ENCODE data around the gene MEAF6.
"Not testable (repeated sequence)": the region's sequence is repeated elsewhere in the genome, so short reads cannot be mapped to it uniquely, and the experiment has no call there.

The MEAF6 gene

GRCh38 chr1:37529888-37530287 is 15.3 kb upstream of the MEAF6 start:
- not testable (repeated sequence) for H2BK15ac ChIP-seq (ENCODE audit: low read length); H2AFZ ChIP-seq (ENCODE audit: low read length); H4K8ac ChIP-seq (ENCODE audit: low read depth, low read length); H3K4me3 ChIP-seq (ENCODE audit: low read length in 2 of 2); H3K23ac ChIP-seq (ENCODE audit: low read depth, low read length, poor library complexity); H2BK12ac ChIP-seq (ENCODE audit: low read length); H3K27me3 ChIP-seq (ENCODE audit: control insufficient read depth in 3 of 3, insufficient read depth in 3 of 3, low read depth in 1 of 3, low read length in 3 of 3); H3K4ac ChIP-seq (ENCODE audit: low read length); H3K27ac ChIP-seq (replicated peaks; ENCODE audit: low read length); H3K4me2 ChIP-seq (ENCODE audit: insufficient read depth, low read length, poor library complexity, severe bottlenecking); H2AK5ac ChIP-seq (ENCODE audit: low read depth, low read length); H3K4me1 ChIP-seq (ENCODE audit: control insufficient read depth in 2 of 2, insufficient read depth in 1 of 2, low read depth in 1 of 2, low read length in 2 of 2); H4K91ac ChIP-seq (ENCODE audit: low read depth, low read length, poor library complexity); H3K9me3 ChIP-seq (replicated peaks in 1 of 2; ENCODE audit: control insufficient read depth in 2 of 2, insufficient read depth in 1 of 2, low read depth in 1 of 2, low read length in 2 of 2); H3K14ac ChIP-seq (ENCODE audit: low read length); DNase-seq (ENCODE audit: low spot score); H3K18ac ChIP-seq (ENCODE audit: low read length); H2BK5ac ChIP-seq (ENCODE audit: low read length); H2BK120ac ChIP-seq (ENCODE audit: low read depth, low read length); H3K36me3 ChIP-seq (replicated peaks in 1 of 2; ENCODE audit: control insufficient read depth in 2 of 2, insufficient read depth in 2 of 2, low read length in 2 of 2); H3K79me1 ChIP-seq (ENCODE audit: low read depth, low read length); H3K9ac ChIP-seq (ENCODE audit: low read depth, low read length, poor library complexity)
- no CpG with 5 or more reads among the region's 1 CpG for WGBS, 2 donors (ENCODE audit: extremely low coverage in 2 of 2, insufficient read length in 2 of 2, insufficient replicate concordance in 1 of 2)

- no peak overlapping the region for H3K27ac ChIP-seq (replicated peaks; ENCODE audit: low read length)
- H3K4ac ChIP-seq (ENCODE audit: low read length): no peak overlapping the region
- no peak overlapping the region for H2AFZ ChIP-seq (ENCODE audit: low read length)
- H2BK120ac ChIP-seq (ENCODE audit: low read depth, low read length): no peak overlapping the region
- H3K9me3 ChIP-seq (replicated peaks in 1 of 2; ENCODE audit: control insufficient read depth in 2 of 2, insufficient read depth in 1 of 2, low read depth in 1 of 2, low read length in 2 of 2): no peaks in the 10 kb centered on the region
- no peak for DNase-seq (ENCODE audit: low spot score)
- H3K9ac ChIP-seq (ENCODE audit: low read depth, low read length, poor library complexity): no peak overlapping the region
- H3K79me1 ChIP-seq (ENCODE audit: low read depth, low read length): no peaks in the 10 kb centered on the region
- H3K4me1 ChIP-seq (ENCODE audit: control insufficient read depth in 2 of 2, insufficient read depth in 1 of 2, low read depth in 1 of 2, low read length in 2 of 2): peaks cover 5 to 6% of the 10 kb centered on the region in 2 donors
- no peak overlapping the region for H4K8ac ChIP-seq (ENCODE audit: low read depth, low read length)
- H2AK5ac ChIP-seq (ENCODE audit: low read depth, low read length): no peak overlapping the region
- no peak overlapping the region for H3K4me2 ChIP-seq (ENCODE audit: insufficient read depth, low read length, poor library complexity, severe bottlenecking)
- no peak overlapping the region for H4K91ac ChIP-seq (ENCODE audit: low read depth, low read length, poor library complexity)
- no peak overlapping the region for H3K18ac ChIP-seq (ENCODE audit: low read length)
- no peak overlapping the region for H2BK12ac ChIP-seq (ENCODE audit: low read length)
- H3K23ac ChIP-seq (ENCODE audit: low read depth, low read length, poor library complexity): no peak overlapping the region
- no peak overlapping the region for H3K14ac ChIP-seq (ENCODE audit: low read length)
- H2BK5ac ChIP-seq (ENCODE audit: low read length): no peak overlapping the region
- H3K36me3 ChIP-seq (replicated peaks in 1 of 2; ENCODE audit: control insufficient read depth in 2 of 2, insufficient read depth in 2 of 2, low read length in 2 of 2): no peaks in the 10 kb centered on the region
- H2BK15ac ChIP-seq (ENCODE audit: low read length): no peak overlapping the region
- H3K4me3 ChIP-seq (ENCODE audit: low read length in 2 of 2): no peak overlapping the region
- H3K27me3 ChIP-seq (ENCODE audit: control insufficient read depth in 3 of 3, insufficient read depth in 3 of 3, low read depth in 1 of 3, low read length in 3 of 3): peaks cover 0 to 2% (median 0%) of the 10 kb centered on the region in 3 experiments
Measured at GRCh38 chr1:37519613-37520012, 5.0 kb upstream of the MEAF6 start.

GRCh38 chr1:37518929-37519328 is 4.4 kb upstream of the MEAF6 start:
- H3K14ac ChIP-seq (ENCODE audit: low read length); H3K23ac ChIP-seq (ENCODE audit: low read depth, low read length, poor library complexity); H3K27me3 ChIP-seq (ENCODE audit: control insufficient read depth in 3 of 3, insufficient read depth in 3 of 3, low read depth in 1 of 3, low read length in 3 of 3); H3K4me3 ChIP-seq (ENCODE audit: low read length in 2 of 2); H3K18ac ChIP-seq (ENCODE audit: low read length); H2BK120ac ChIP-seq (ENCODE audit: low read depth, low read length); H3K79me1 ChIP-seq (ENCODE audit: low read depth, low read length); H3K4me2 ChIP-seq (ENCODE audit: insufficient read depth, low read length, poor library complexity, severe bottlenecking); H3K4ac ChIP-seq (ENCODE audit: low read length); H3K36me3 ChIP-seq (replicated peaks in 1 of 2; ENCODE audit: control insufficient read depth in 2 of 2, insufficient read depth in 2 of 2, low read length in 2 of 2); H2AK5ac ChIP-seq (ENCODE audit: low read depth, low read length); H3K9ac ChIP-seq (ENCODE audit: low read depth, low read length, poor library complexity); H2BK15ac ChIP-seq (ENCODE audit: low read length); H3K27ac ChIP-seq (replicated peaks; ENCODE audit: low read length); DNase-seq (ENCODE audit: low spot score); H4K8ac ChIP-seq (ENCODE audit: low read depth, low read length); H4K91ac ChIP-seq (ENCODE audit: low read depth, low read length, poor library complexity); H2BK5ac ChIP-seq (ENCODE audit: low read length); H3K9me3 ChIP-seq (replicated peaks in 1 of 2; ENCODE audit: control insufficient read depth in 2 of 2, insufficient read depth in 1 of 2, low read depth in 1 of 2, low read length in 2 of 2); H3K4me1 ChIP-seq (ENCODE audit: control insufficient read depth in 2 of 2, insufficient read depth in 1 of 2, low read depth in 1 of 2, low read length in 2 of 2); H2BK12ac ChIP-seq (ENCODE audit: low read length): not testable (repeated sequence)
- WGBS, 2 donors (ENCODE audit: extremely low coverage in 2 of 2, insufficient read length in 2 of 2, insufficient replicate concordance in 1 of 2): no CpG with 5 or more reads among the region's 15 CpGs
- H2AFZ ChIP-seq (ENCODE audit: low read length): peak overlapping the region; percentile 72

- not testable (repeated sequence) for H2AFZ ChIP-seq (ENCODE audit: low read length); H2BK120ac ChIP-seq (ENCODE audit: low read depth, low read length); DNase-seq (ENCODE audit: low spot score); H3K23ac ChIP-seq (ENCODE audit: low read depth, low read length, poor library complexity); H2BK15ac ChIP-seq (ENCODE audit: low read length); H4K8ac ChIP-seq (ENCODE audit: low read depth, low read length); H3K18ac ChIP-seq (ENCODE audit: low read length); H3K36me3 ChIP-seq (replicated peaks in 1 of 2; ENCODE audit: control insufficient read depth in 2 of 2, insufficient read depth in 2 of 2, low read length in 2 of 2); H3K14ac ChIP-seq (ENCODE audit: low read length); H2BK5ac ChIP-seq (ENCODE audit: low read length); H3K27me3 ChIP-seq (ENCODE audit: control insufficient read depth in 3 of 3, insufficient read depth in 3 of 3, low read depth in 1 of 3, low read length in 3 of 3); H3K79me1 ChIP-seq (ENCODE audit: low read depth, low read length); H3K9ac ChIP-seq (ENCODE audit: low read depth, low read length, poor library complexity); H3K27ac ChIP-seq (replicated peaks; ENCODE audit: low read length); H2AK5ac ChIP-seq (ENCODE audit: low read depth, low read length); H3K4me3 ChIP-seq (ENCODE audit: low read length in 2 of 2); H3K4ac ChIP-seq (ENCODE audit: low read length); H3K9me3 ChIP-seq (replicated peaks in 1 of 2; ENCODE audit: control insufficient read depth in 2 of 2, insufficient read depth in 1 of 2, low read depth in 1 of 2, low read length in 2 of 2); H2BK12ac ChIP-seq (ENCODE audit: low read length); H3K4me2 ChIP-seq (ENCODE audit: insufficient read depth, low read length, poor library complexity, severe bottlenecking); H4K91ac ChIP-seq (ENCODE audit: low read depth, low read length, poor library complexity)
- no CpG with 5 or more reads among the region's 31 CpGs for WGBS, 2 donors (ENCODE audit: extremely low coverage in 2 of 2, insufficient read length in 2 of 2, insufficient replicate concordance in 1 of 2)
- H3K4me1 ChIP-seq (ENCODE audit: control insufficient read depth in 2 of 2, insufficient read depth in 1 of 2, low read depth in 1 of 2, low read length in 2 of 2): peaks cover 9 to 11% of the 10 kb centered on the region in 2 donors
Measured at GRCh38 chr1:37518241-37518640, 3.7 kb upstream of the MEAF6 start.

Data from neuronal stem cell (in vitro differentiated cells).